ENCODE data around the gene NECAB3.
"Not testable (repeated sequence)": the region's sequence is repeated elsewhere in the genome, so short reads cannot be mapped to it uniquely, and the experiment has no call there.

NECAB3 gene

DNA sequence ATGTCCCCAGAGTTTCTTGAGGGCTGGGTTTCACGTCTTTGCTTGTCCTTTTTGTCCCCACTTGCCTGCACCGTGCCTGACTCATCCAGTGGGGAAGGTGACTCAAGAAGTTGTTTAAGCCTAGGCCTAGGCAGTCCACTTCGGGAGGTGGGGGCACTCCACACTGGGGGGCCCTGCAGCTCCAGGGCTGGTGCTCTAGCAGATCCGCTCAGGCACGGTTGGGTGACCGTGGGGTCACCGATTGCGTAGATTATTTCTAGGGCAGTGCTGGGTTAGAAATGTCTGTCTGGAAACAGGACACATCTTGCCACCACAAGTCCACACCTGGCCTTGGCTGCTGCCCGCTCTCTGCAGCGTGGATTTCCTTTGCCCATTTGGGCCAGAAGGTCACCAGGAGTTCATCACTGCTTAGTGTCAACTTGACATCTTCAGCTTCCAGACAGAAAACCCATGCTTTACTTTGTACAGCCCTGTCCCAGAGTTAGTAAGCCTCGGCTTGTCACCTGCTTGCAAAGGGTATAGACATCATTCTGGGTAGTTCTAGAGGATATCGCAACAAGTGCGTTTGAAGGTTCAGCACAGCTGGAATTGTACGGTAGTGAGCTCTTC lies 25.7 kb downstream of the NECAB3 start:
- DNase-seq = no peak

DNA sequence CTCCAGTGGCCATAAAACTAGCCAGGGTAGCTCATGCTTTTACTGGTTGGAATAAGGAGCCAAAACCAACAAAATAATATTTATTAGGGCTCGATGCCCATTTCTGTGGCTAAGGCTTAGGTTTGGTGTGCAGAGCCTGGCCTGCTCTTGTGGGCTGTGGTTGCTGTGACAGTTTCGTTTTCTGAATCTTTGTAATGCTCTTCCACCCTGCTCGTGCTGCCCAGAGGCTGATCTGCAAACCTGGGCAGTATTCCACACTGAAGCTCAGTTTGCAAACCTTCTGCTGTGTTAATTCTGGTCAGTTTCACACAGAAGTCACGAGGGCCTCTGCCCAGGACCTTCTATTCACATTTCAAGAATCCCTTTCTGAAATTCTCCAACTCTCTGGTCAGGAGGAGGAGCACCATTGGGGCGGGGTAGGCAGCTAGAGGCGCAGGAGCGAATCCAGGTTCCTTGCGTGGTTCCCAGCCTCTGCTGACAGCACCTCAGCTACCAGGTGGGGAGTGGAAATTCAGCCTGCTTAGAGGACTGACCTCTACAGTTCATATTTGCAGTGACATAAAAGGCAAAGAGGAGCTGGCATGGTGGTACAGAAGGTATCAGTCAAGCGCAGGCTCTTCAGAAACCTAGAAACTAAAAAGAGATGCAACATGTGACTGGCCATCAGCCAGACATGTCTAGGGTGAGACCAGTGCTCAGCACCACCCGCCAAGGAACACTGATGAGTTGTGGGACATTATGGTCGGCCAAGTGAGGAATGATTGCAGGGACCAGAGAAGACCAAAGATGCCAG lies 26.4 kb downstream of the NECAB3 start:
- no peak for DNase-seq

DNA sequence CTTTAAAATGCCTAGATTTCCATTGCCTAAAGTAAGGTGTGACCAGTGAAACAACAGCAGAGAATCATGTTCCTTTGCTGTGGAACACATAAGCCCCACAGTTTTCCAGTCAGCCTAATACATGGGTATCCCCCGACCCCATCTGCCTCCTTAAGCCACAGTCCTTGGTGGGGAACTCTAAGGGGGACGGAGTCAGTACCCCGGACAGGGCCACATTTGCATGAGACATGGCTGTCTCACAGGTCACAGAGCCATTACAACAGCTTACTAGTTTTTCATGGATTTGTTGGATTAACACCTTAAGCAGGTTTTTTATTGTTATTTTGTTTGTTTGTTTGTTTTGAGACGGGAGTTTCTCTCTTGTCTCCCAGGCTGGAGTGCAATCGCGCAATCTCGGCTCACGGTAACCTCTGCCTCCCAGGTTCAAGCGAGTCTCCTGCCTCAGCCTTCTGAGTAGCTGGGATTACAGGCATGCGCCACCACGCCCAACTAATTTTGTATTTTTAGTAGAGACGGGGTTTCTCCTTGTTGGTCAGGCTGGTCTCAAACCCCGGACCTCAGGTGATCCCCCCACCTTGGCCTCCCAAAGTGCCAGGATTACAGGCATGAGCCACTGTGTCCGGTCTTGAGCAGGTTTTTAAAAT lies 27.1 kb downstream of the NECAB3 start:
- not testable (repeated sequence) for DNase-seq

DNA sequence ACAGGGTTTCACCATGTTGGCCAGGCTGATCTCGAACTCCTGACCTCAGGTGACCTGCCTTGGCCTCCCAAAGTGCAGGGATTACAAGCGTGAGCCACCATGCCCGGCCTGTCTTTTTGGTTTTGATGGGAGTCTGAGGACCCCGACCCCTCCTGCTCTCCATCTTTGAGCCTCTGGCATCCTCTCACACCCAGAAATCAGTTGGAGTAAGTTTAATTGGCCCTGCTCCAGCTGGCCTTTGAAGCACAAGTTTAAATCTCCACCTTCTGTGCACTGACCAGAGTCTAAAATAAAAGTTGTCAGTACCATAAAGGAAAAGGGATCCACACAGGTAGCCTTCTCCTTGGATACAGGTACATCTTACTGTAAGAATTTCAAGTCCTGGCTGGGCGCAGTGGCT lies 28.0 kb downstream of the NECAB3 start:
- no peak for DNase-seq

DNA sequence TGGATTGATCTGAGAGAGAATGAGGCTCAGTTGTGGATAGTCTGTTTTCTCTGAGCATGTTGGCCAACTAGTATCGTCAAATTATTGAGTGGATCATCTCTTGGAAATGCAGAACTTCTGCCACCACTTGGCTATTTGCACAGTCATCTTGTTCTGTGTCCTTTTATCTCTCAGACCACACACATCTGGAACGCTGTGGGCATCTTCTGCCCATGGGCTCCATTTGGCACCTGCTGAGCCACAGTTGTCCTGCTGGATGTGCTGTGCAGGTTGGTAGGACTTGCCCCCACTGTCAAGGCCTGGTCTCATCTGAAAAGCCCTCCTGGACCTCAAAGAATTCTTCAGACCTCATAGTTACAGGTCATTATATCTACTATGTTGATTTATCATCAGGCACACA lies 28.8 kb downstream of the NECAB3 start:
- no peak for DNase-seq

DNA sequence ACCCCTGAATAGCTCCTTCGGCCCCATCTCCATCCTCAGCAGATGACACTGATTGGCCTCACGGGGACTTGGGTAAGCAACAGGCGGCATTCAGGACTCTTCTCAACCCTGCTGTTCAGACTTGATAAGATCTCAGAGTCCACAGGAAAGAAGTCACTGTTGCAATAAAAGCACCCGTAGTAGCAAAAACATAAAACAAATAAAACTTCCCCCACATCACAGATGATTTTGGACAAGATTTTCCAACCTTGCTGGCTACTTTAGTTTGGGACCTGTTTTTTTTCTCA lies 29.2 kb downstream of the NECAB3 start:
- DNase-seq = no peak

DNA sequence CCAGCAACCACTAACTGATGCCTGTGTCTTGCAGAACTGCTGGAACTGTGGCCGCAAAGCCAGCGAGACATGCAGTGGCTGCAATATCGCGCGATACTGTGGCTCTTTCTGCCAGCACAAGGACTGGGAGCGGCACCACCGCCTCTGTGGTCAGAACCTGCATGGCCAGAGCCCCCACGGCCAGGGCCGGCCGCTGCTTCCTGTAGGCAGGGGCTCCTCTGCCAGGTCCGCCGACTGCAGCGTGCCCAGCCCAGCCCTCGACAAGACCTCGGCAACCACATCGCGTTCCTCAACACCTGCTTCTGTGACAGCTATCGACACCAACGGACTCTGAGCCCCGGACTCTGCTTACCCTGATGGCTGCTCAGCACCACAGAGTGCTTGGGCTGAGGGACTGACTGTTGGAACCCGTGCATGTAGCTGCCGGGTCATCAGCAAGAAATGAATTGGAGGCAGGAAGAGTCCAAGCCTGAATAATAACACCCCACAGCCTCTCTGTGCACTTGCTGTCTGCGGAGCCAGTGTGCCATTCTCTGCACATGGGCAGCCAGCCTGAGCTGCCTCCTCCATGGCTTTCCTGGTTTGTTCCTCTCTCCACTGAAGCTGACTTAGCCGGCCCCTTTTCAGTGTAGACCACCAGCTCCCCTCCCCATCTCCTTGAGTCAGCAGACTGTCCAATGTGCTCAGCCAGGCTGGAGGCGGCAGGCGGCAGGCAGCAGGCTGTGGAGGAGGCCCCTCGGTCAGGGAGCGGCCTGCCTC lies 29.7 kb downstream of the NECAB3 start:
- DNase-seq = no peak

DNA sequence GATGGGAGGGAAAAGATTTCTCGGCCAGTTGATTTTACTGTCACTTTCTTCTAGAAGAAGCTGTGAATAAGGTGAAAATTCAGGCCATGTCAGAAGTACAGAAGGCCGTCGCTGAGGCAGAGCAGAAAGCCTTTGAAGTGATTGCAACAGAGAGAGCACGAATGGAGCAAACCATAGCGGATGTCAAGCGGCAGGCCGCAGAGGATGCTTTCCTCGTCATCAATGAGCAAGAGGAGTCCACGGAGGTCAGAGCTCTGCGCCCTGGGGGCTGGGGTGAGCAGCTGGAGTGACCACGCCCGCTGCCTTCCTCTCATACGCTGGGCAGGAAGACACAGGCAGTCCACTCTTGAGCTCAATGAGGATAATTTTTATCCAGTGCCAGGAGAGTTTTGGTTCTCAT lies 33.9 kb downstream of the NECAB3 start:
- DNase-seq = no peak

DNA sequence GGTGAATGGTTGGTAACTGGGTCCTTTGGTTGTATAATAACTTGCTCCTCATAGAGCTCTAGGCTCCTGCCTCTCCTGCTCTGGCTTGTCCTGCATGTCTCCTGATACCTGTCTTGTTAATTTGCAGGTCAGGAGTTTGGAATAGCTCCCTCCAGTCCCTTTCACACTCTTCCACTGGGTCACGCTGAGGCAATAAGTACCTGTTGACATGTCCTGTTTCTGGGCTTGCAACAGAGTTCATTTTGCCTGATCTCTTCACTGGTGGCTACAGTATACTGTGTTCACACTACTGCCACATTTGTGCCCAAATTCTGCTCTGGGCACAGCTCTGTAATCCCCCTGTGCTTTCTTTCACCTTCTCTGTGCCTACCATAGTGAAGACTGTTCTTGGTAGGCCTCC lies 37.5 kb downstream of the NECAB3 start:
- DNase-seq = no peak

DNA sequence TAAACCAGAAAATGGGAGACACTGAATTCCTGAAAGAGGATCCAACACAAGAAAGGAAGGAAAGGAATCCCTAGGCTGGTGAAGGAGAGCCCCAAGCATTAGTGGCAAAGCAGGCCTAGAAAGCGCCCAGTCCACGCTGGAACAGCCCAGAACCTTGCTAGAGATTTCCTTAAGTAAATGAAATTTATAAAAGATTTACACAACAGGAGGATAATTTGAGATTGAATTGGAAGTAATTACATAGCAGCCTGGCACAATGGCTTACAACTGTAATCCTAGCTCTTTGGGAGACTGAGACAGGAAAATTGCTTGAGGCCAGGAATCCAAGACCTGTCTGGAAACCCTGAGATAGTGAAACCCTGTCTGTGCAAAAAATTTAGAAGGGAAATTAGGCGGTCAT lies 38.9 kb downstream of the NECAB3 start:
- DNase-seq = no peak

DNA sequence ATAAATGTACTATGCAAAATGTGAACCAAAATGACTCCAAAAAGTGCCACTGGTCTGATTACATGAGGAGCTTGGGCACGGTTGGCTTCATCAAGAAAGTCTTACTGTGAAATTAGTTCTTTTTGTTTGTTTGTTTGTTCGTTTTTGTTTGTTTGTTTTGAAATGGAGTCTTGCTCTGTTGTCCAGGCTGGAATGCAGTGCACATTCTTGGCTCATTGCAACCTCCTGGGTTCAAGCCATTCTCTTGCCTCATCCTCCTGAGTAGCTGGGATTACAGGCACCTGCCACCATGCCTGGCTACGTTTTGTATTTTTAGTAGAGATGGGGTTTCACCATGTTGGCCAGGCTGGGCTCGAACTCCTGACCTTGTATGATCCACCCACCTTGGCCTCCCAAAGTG lies 42.3 kb downstream of the NECAB3 start:
- DNase-seq = not testable (repeated sequence)

DNA sequence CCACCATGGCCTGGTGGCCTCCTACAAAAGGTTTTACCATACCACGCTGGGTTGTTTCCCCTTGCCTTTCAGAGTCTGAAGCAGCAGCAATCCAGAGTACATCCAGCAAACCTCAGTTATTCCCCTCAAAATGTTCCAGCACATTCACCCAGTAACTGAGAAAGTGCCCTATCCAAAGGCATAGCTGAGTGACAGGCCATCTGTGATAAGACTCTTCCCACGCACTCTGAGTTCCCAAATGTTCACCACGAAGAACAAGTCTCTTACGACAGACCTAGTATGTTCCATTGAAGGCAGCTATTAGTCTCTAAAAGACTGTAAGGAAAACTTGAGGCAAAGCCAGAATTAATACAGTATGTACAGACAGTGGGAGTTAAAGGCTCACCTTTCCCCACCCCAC lies 43.7 kb downstream of the NECAB3 start:
- no peak for DNase-seq

DNA sequence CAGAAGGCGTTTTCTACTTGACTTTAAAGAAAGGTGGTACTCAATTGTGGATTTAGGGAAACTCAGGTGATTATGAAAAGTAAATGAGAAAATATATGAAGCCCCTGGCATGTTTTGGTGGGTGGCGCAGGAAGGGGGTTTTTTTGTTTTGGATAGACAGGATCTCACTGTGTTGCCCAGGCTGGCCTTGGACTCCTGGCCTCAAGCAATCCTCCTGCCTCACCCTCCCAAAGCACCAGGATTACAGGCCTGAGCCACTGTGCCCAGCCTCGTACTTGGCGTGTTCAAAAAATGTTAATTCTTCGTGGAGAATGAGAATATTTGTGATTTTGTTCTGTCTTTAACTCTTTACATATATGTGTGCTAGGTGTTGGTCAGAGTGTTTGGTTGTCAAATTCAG lies 44.2 kb downstream of the NECAB3 start:
- no peak for DNase-seq

DNA sequence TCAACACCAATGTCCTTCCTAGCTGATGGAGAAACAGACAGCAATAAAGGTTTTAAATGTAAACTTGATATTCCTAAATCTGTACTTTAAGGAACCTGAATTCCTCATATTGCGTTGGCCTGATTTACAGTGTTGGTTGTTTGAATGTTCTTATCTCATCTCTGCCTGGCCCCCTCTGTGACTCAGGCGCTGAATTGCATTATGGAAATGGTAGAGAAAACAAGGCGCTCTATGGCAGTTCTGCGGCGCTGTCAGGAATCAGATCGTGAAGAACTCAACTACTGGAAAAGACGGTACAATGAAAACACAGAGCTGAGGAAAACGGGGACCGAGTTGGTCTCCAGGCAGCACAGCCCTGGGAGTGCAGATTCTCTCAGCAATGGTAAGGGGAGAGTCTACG lies 44.7 kb downstream of the NECAB3 start:
- DNase-seq = no peak

DNA sequence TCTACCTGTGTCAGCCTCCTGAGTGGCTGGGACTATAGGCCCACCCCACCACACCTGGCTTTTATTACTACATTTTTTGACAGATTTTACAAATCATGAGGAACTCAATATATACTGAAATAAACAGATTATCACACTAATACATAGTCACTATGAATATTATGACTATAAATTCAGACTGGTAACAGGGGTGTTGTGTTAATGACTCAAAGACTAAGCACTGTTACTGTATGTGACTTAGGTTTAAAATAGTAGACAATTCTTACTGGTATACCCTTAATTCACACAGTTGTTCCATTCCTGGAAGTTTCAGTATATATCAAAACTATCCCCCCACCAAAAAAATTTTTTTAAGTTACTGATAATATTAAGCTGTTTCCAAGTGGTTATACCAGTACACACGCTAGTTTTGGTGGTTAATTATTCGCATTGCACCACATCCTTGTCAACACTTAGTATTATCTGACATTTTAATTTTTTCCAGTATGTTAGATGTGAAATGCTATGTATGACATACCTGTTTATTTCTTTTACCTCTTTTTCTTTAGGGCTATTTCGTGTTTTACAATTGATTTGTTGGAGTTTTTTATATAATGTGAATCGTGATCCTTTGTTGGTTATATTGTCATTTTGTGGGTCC lies 46.5 kb downstream of the NECAB3 start:
- no peak for DNase-seq

DNA sequence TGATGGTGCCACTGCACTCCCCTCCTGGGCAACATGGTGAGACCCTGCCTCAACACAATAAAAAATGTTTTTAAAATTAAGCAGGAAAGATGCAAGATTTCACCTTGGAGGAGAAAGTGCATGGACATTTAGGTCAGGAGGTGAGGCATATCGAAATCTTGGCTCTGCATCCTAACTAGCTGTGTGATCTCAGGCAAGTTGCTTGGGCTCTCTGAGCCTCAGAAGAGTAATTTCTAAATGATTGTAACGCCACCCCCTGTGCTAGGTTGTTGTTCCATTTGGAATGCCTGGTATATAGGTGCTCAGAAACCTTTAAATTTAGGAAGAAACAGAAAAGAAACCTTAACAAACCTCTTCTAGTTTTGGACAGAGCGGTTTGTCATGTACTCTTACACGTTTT lies 48.0 kb downstream of the NECAB3 start:
- DNase-seq = no peak

DNA sequence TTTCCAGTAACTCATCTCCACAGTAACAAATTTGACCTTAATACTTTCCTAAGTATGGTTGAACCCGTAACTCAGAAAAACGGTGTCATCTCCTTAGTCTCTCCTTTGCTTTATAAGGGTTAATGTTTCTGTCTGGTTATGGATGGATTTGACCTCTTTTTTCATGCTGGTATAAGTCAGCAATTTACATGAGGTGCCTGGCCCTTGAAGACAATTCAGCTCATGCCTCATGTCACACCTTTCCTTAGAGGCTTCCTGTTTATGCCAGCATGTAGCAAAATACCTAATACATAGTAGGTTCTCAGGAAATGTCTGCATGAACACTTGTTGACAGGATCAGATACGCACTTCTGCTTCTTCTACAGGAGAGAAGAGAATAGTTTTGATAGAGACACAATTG lies 49.8 kb downstream of the NECAB3 start:
- DNase-seq = no peak

DNA sequence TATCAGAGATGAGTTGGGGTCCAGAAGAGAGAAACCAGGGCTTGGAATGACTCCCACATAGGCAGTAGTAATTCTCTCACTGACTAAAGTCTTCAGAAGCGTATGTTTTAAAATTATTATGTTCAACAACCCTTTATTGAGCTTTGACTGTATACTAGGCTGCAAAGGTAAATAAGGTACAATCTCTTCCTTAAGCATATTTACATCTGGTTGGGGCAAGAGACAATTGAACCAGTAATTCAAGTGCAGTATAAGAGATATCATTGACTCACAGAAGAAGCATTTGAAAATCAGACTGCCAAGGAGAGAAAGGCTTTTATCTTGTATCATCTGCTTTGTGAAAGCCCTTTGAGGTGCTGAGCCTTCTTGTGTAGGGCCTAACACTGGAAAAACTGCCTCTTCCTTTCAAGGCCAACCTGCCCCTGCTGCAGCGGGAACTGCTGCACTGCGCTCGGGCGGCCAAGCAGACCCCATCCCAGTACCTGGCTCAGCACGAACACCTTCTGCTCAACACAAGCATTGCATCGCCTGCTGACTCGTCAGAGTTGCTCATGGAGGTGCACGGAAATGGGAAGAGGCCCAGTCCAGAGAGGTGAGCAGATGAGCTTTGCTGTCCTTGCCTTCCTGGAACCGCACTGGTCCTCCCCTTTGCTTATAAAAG lies 51.4 kb downstream of the NECAB3 start:
- DNase-seq = no peak

DNA sequence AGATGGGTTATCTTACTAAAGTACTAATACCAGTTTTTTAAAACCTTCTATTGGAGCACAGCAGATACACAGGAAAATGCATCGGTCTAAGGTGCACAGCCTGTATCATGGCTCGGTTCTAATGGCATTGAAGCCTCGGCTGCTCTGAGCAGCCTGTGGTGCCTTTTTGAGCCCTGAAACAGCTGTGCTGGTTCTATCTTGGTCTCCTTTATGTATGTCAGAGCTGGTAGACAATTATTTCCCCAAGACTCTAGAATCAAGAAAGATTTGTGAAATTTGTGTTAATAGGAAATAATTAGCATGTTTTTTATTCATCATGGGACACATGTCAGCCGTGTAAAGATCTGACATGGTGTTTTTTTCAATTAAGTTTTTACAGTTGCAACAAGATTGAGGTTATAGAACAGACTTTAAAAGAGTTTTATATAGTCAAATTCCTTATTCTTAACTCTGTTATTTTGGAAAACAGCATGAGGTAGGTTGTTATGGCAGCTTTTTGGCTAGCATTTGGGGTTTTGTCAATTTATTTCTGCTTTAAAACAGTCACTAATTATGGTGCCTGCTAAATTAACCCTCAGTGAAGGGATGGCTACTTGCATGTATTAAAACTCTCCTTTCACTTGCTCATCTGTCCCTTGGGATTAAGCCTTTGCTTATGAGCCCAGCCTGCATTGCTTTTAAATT lies 52.4 kb downstream of the NECAB3 start:
- no peak for DNase-seq

DNA sequence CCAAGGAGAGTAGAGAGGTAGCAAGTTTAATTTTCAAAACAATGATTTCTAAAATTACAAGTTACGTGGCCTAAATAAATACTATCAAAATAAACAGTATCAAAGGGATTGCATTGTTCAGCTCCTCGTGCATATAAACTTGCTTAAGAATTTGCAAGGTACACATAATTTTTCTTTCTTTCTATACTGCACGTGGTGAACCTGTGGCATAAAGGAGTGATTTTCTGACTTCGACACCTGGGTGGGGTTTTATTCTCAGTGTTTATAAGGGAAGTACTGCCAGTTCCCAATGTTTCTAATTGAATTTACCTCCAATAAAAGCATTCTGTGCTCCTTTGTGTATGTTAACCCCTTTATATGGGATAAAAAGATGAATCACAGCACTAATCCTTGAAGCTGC lies 62.2 kb downstream of the NECAB3 start:
- no peak for DNase-seq

DNA sequence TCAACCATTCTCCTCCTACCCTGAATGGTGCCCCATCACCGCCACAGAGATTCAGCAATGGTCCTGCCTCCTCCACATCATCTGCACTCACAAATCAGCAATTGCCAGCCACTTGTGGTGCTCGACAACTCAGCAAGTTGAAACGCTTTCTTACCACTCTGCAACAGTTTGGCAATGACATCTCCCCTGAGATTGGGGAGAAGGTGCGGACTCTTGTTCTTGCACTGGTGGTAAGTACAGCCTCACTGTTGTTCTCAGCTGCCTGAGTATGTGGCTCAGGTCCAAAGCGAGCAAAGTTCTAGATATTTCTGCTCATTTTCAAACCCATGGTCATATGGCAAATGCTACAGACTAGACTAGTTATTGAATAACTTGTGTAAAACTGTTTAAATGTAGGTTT lies 63.1 kb downstream of the NECAB3 start:
- no peak for DNase-seq

DNA sequence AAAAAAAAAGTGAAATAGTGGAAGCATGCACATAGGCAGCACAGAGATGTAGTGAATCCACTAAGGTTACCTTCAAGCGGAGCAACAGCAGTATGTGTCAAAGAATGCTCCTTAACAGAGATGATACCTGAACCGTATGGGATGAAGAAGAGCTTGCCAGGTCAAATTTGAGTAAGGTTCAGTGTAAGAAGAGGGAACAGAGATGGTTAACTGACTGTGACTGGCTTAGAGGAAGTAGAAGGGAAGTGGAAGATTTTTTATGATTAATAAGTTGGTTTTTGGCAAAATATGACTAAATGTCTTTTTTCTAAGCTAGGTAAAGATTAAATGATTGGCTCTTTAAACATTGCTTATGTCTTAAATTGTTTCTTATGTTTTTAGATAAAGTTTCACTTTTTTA lies 64.7 kb downstream of the NECAB3 start:
- no peak for DNase-seq

Data from activated T-cell treated with anti-CD3 and anti-CD28 coated beads for 4 hours (primary cell).